Colonic mucosa (tissue), 4 donors: ENCODE data around the gene LRRTM1. TPM values are rescaled to one million over a fixed set of nuclear protein-coding genes. Genes with fewer than 3 reads are reported as not detected.

ENCODE experiments used
- DNase-seq: peaks from one replicate; pipeline ENCODE4 v3.0.0-alpha.2; 2020
- H3K27ac ChIP-seq: fragments of 200-600 bp; one replicate; pipeline ENCODE4 v1.8.0; 2021
- H3K27me3 ChIP-seq: fragments of 200-600 bp; one replicate; pipeline ENCODE4 v1.8.0; 2021
- H3K36me3 ChIP-seq: fragments of 200-600 bp; one replicate; pipeline ENCODE4 v1.8.0; 2021
- H3K4me1 ChIP-seq: fragments of 200-600 bp; one replicate; pipeline ENCODE4 v1.8.0; 2021; ENCODE audit warnings: mild to moderate bottlenecking
- H3K4me3 ChIP-seq: fragments of 200-600 bp; one replicate; pipeline ENCODE4 v1.8.0; 2021
- H3K9ac ChIP-seq, 2 donors: one replicate each; pipeline ENCODE4 v1.7.0; 2013; ENCODE audit warnings: control low read depth in 2 of 2, low read depth in 2 of 2, low read length in 2 of 2
- H3K9me3 ChIP-seq: fragments of 200-600 bp; one replicate; pipeline ENCODE4 v1.8.0; 2021
- intact Hi-C: fragments of 100-400 bp; cut with DNase I; formaldehyde crosslinking; loops from one replicate; pipeline ENCODE4 v1.14.1; 2022
- total RNA-seq, 2 donors: library from RNA; stranded (reverse); fragmentation: NEBNext Ultra II Directional in 1 of 2; extraction: Animal tissue kit (Norgen Biotek cat#: 25700) in 1 of 2; gene quantifications; one replicate each; pipeline ENCODE4 v1.2.1, GENCODE V29; 2021
- TF ChIP-seq, protein P1 (sequence below): fragments of 200-600 bp; IDR thresholded peaks from one replicate; pipeline ENCODE4 v1.8.0; 2022; ENCODE audit warnings: antibody characterized with exemption, mild to moderate bottlenecking
- donor health status: healthy.
- donor health status: DM: no; HTN: no; CAD: no.
- donor health status: DM: no; HTN: no; CAD: no.

Gene LRRTM1
- total RNA-seq, 2 donors from 2014 or later, result 0.27 to 0.66 TPM

DNA sequence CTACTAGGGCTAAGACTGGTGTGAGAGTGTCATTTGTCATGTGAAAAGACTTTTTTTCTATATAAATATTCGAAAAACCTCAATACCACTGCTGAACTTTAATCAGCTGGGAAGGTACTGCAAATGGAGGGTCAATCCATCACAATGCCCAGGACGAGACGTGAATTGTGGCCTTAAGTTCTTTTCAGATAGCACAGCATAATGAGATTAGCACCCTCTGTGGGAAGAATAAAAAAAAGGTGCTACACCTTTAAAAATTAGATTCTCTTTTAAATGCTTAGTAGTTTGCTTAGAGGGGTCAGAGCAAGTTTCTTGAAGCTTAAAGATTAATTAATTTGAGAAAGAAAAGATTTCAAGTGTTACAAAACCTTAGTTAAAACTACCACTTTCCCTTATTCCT lies 5.6 kb downstream of the LRRTM1 start:
- Histone ChIP-seq H3K9me3 (no peaks in the 10 kb centered on the region), H3K36me3 (no peaks in the 10 kb centered on the region), H3K4me1 (no peaks in the 10 kb centered on the region), H3K4me3 (no peak overlapping the region), H3K27me3 (peaks cover 27% of the 10 kb centered on the region), H3K9ac (no peak overlapping the region), H3K27ac (no peak overlapping the region)
- intact Hi-C loops, result no loop called here
- no peak for DNase-seq
- TF ChIP-seq, protein P1, sequence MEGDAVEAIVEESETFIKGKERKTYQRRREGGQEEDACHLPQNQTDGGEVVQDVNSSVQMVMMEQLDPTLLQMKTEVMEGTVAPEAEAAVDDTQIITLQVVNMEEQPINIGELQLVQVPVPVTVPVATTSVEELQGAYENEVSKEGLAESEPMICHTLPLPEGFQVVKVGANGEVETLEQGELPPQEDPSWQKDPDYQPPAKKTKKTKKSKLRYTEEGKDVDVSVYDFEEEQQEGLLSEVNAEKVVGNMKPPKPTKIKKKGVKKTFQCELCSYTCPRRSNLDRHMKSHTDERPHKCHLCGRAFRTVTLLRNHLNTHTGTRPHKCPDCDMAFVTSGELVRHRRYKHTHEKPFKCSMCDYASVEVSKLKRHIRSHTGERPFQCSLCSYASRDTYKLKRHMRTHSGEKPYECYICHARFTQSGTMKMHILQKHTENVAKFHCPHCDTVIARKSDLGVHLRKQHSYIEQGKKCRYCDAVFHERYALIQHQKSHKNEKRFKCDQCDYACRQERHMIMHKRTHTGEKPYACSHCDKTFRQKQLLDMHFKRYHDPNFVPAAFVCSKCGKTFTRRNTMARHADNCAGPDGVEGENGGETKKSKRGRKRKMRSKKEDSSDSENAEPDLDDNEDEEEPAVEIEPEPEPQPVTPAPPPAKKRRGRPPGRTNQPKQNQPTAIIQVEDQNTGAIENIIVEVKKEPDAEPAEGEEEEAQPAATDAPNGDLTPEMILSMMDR, result no peak

DNA sequence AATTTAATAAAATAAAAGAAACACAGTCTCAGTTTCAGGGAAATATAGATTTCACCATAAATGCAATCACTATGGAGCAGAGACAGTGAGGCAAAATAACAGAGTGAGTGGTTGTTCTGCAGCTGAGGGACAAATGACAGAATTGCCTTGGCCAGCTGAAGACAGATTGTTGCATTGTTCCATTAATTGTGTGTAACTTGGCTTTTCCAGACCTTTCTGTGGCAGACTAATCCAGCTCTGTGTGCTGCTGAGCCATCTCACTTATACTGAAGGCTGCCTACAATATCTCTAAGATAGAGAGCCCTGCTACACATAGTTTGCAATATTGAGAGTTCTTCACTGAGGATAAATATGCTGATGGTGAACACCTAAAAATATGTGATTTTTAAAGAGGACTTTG lies 11.5 kb downstream of the LRRTM1 start:
- Histone ChIP-seq H3K27ac (no peak overlapping the region), H3K9me3 (no peaks in the 10 kb centered on the region), H3K9ac (no peak overlapping the region), H3K4me1 (no peaks in the 10 kb centered on the region), H3K4me3 (no peak overlapping the region), H3K27me3 (no peaks in the 10 kb centered on the region), H3K36me3 (no peaks in the 10 kb centered on the region)
- no peak for DNase-seq
- intact Hi-C loops, result no loop called here
- TF ChIP-seq, protein P1, result no peak

DNA sequence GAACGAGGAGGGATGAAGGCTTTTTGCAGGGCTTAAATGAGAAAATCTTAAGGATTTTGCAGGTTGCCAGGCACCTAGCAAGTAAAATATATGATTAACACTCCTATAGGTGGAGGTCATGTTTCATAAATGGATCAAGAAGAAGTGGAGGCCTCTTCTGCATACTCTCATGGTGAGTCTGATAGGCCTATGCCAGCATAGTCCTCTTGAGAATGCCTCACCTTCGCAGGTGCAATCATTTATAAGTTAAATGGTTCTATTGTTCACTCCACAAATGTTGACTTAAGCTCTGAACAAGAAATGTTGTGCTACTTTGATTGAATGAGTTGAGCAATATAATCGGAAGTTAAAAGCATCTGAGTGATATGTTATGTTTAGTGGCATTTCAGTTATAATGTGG lies 12.1 kb downstream of the LRRTM1 start:
- Histone ChIP-seq H3K9ac (no peak overlapping the region), H3K4me1 (no peaks in the 10 kb centered on the region), H3K27ac (no peak overlapping the region), H3K9me3 (no peaks in the 10 kb centered on the region), H3K4me3 (no peak overlapping the region), H3K27me3 (no peaks in the 10 kb centered on the region), H3K36me3 (no peaks in the 10 kb centered on the region)
- no peak for DNase-seq
- TF ChIP-seq, protein P1, result no peak
- intact Hi-C loops, result no loop called here

DNA sequence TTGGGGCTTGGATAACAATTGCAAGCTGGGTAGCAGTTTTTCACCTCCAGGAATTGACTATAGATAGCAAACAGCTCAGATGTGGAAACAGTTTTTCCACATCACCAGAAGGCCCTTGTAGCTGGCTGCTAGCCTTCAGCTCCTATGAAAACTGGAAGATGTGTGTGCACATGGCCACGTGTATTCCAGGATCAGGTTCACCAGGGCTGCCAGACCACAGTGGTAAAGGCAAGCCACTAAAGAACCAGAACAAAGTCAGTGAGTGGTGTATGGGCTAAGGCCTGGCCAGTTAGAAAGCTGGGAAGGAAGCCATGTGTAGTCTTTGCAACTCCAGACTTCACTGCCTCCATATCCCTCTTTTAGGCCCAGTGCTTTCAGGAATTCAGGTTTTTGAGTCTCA lies 12.9 kb downstream of the LRRTM1 start:
- no peaks in the 10 kb centered on the region for H3K9me3 ChIP-seq
- intact Hi-C loops, result no loop called here
- H3K27me3 ChIP-seq, result no peaks in the 10 kb centered on the region
- H3K36me3 ChIP-seq, result no peaks in the 10 kb centered on the region
- H3K9ac ChIP-seq, result no peak overlapping the region
- H3K4me3 ChIP-seq, result no peak overlapping the region
- no peak for DNase-seq
- no peaks in the 10 kb centered on the region for H3K4me1 ChIP-seq
- H3K27ac ChIP-seq, result no peak overlapping the region
- TF ChIP-seq, protein P1, result no peak

DNA sequence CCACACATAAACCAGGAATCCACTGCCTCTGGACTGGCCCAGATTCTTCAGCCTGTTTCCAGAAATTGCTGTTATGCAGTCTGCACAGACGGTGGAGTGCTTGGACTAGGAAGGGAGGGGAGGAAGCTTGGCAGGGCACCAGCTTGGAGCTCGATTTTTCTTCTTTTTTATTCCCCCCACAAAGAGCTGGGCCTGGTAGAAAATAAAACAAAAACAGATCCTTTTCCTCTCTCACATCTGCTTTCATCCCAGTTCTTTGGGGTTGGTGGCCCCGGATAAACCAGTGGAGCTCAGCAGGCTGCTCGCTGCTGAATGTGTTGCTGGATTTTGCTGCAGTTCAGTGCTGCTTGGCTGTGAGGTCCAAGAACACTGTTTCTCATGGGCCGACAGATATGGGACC lies 16.0 kb downstream of the LRRTM1 start:
- no peaks in the 10 kb centered on the region for H3K9me3 ChIP-seq
- TF ChIP-seq, protein P1, result no peak
- DNase-seq, result no peak
- no peak overlapping the region for H3K4me3 ChIP-seq
- intact Hi-C loops, result loop anchor here (10.0 kb wide), 1 partner anchor 206 kb away; no protein-coding TSS in a partner anchor
- no peak overlapping the region for H3K27ac ChIP-seq
- no peaks in the 10 kb centered on the region for H3K36me3 ChIP-seq
- H3K27me3 ChIP-seq, result no peaks in the 10 kb centered on the region
- H3K4me1 ChIP-seq, result no peaks in the 10 kb centered on the region
- no peak overlapping the region for H3K9ac ChIP-seq

DNA sequence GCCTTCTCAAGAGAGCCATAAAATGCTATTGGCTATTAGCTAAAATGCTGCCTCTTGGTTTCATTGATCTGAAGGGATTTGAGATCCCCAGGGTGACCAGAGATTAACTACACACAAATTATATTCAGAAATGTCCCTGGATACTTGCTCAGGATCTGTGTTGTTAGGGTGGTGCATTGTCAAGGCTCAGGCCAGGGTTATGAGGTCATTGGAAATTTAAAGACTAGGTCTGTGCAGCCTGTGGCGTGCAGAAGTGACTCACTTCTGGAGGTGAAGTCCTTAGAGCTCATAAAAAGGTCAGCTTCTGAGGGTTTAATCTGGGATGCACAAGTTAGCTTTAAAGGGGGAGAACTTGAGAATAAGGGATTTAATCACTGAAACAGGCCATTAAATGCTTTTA lies 23.5 kb downstream of the LRRTM1 start:
- Histone ChIP-seq H3K4me1 (no peaks in the 10 kb centered on the region), H3K9ac (no peak overlapping the region), H3K27ac (no peak overlapping the region), H3K4me3 (no peak overlapping the region), H3K9me3 (no peaks in the 10 kb centered on the region), H3K36me3 (no peaks in the 10 kb centered on the region), H3K27me3 (no peaks in the 10 kb centered on the region)
- intact Hi-C loops, result loop anchor here (10.0 kb wide), 1 partner anchor 214 kb away; no protein-coding TSS in a partner anchor
- TF ChIP-seq, protein P1, result no peak
- DNase-seq, result no peak
